HG02571 (cell line): ENCODE data around the gene PRR15.
A peak's percentile ranks its signal among the peaks of the same experiment; 100 is the strongest.

Source experiments
- ATAC-seq: cut with Tn5 transposase; IDR thresholded peaks from one replicate; pipeline ENCODE4 v1.9.1; 2021; ENCODE audit warnings: mild to moderate bottlenecking, moderate library complexity; ENCODE audit not compliant: unreplicated experiment

The PRR15 gene

GRCh38 chr7:29567174-29567573 is 3.5 kb downstream of the PRR15 start:
- ATAC-seq: no peak

- ATAC-seq: no peak
Measured at GRCh38 chr7:29569648-29570047, 6.0 kb downstream of the PRR15 start.

DNA sequence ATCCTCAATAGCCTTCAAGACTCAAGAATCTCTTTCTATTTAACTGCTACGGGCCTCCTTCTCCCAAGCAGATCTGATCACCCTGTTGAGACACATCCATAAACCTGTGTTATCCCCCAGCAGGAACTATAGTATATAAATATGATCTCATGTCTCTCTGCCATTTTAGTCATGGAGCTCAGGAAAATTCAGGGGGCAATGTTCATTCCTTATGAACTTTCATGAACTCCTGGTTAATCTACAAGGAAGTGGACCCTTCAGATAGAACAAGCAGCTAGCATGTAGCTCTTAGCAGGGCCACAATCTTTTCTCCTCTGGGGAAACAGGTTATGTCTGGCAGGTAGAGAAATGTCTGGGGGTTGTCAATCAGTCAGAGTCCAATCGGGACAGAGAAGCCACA is 8.9 kb downstream of the PRR15 start:
- ATAC-seq: no peak

GRCh38 chr7:29573567-29573966 is 9.9 kb downstream of the PRR15 start:
- no peak for ATAC-seq

- ATAC-seq: no peak
Measured at GRCh38 chr7:29574659-29575058, 11.0 kb downstream of the PRR15 start.

DNA sequence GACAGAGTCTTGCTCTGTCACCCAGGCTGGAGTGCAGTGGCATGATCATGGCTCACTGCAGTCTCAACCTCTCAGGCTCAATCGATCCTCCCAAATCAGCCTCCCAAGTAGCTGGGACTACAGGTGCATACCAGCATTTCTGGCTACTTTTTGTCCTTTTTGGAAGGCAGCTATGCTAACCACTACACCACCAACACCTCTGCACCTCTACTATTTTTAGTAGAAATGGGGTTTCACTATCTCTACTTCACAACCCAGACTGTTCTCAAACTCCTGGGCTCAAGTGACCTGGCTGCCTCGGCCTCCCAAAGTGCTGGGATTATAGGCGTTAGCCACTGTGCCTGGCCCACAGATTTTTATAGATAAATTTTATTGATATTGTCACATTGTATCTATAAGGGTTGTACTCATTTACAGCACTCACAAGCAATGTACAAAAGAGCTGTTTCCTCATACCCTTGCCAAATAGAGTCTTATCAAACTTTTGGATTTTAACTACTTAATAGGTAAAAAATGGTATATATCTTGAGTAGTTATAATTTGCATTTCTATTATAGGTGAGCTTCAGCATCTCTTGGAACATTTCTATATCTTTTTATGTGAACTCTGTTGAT is 23.7 kb downstream of the PRR15 start:
- no peak for ATAC-seq

DNA sequence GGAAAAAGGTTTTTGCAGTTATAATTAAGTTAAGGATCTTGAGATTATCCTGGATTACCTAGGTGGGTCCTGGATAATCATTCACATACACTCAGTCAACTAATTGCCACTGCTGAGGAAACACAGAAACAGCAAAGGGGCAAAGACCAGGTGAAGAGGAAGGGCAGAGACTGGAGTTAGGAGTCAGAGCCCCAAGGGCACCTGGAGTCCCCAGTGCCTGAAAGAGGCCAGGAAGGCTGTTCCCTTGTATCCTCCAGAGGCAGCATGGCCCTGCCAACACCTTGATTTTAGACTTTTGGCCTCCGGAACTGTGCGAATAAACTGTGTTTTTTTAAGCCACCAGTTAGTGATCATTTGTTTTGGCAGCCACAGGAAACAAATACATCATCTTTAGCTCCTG is 24.6 kb downstream of the PRR15 start:
- ATAC-seq: no peak

DNA sequence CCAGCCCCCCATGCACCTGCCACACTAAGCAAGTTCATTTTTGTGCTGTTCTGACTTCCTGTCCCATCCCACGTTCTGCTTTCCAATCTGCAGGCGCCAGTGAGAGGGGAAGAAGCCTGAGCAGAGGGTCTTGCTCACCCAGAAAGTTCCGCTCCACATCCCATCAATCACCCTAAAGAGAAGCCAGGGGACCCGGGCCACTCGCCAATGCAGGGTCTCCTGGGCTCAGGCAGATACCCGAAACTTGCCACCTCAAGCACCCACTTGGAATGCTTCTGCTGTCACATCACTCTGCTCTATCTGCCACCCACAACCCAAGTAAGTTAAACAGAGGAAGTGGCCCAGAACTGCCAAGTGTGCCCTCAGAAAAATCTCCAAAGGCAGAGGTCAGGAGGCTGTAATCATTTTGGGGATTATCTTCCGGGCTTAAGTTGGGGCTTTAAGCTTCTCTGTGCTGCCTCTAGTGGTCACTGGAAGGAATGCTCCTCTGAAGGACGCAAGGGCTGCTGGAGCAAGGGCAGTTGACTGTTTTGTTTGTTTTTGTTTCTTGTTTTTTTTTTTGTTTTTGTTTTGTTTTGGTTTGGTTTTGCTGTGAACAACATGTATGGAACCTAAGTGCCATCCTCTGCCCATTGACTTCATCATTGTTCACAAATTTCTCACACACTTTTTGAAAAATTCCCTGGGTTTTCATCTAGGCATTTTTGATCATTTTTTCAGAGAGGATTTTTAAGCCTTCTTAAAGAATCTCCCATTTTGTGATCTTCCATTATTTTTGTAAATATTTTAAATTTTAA is 25.5 kb downstream of the PRR15 start:
- peak; percentile 70 for ATAC-seq

DNA sequence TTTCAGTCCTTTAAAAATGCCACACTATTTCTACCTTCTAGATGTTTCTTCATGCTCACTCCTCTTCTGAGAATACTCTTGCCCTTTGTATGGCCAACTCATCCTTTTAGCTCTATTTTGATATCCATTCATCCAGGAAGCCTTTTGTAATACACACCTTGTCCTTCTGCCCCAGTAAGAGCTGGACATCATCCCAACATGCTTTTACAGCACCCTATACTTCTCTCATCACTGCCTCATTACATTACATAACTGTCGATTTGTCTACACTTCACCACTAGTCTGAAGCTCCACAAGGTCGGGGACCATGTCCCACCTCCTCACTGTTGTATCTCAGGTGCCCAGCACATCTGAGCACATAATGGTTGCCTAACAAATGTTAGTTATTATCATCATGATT is 29.2 kb downstream of the PRR15 start:
- ATAC-seq: no peak

DNA sequence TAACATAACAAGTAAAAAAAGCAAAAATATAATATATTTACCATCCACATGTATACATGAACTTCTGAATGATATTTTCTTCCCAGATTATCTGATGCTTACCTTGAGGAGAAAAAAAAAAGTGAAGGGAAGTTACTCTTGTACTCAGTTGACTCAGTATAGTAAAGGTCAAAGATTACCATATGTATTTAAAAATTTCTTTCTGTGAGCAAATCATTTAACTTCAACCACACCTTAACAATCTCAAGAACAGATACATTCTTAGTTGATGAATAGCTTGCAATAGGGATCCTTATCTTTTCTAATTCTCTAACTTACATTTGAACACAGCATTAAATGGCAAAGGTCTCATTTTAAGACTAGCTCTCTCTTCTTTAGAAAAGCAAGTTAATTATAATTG is 29.8 kb downstream of the PRR15 start:
- no peak for ATAC-seq

DNA sequence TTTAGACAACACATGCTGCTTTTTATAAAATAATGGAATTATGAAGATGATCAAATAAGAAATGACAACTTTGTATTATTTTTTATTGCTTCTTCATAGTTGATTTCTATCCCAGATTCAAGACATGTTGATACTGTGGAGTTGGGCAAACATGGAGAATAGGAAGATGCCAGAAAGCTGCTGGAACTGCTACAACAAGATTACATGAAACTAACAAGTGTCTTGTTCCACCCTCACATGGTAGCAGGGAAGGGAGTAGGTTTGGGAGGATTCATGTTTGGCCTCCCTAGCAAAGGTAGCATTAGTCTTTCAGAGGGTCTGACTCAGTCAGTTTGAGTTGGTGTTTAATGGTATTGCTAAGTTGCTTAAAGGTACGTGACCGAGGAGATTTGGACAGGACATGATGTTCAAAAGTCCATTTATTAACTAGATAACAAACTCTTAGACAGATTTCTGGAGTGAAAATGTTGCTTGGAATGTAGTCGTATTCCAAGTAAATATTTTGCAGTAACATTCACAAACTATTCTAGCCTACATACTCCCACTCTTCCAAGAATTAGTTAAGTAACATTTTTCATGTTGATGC is 33.1 kb downstream of the PRR15 start:
- ATAC-seq: no peak

DNA sequence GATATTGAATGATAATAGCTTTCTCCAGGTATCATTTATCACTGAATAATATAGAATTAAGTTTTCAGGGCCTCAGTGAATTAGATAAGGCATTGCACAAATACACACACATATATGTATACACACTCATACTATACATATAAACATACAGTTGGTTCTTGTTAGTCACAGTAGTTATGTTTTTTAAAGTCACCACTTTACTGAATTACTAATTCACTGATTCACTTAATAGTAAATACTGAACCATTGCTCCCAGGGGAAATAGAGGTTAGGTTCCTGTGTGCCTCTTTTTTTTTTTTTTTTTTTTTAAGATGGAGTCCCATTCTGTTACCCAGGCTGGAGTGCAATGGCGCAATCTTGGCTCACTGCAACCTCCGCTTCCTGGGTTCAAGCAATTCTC is 33.6 kb downstream of the PRR15 start:
- no peak for ATAC-seq

GRCh38 chr7:29598137-29598536 is 34.5 kb downstream of the PRR15 start:
- ATAC-seq: no peak

DNA sequence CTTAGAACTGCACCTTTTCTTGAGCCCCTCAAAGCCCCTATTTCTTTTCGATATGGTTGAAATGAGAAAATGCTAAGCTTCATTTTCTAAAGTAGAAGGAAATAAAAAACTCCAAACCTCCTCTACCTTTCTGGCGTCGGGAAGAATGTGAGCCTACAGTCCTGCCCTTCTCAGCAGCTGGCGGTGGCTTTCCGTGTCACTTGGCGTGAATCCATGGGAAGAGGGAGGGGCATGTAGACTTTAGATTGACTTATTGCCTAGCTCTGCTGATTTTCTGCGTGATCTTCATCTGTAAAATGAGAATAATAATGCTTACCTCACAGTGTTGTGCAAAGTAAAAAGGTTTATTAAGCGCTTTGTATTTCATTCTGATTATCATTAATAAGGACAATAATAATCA is 35.0 kb downstream of the PRR15 start:
- ATAC-seq: no peak

GRCh38 chr7:29599026-29599425 is 35.4 kb downstream of the PRR15 start:
- ATAC-seq: no peak

DNA sequence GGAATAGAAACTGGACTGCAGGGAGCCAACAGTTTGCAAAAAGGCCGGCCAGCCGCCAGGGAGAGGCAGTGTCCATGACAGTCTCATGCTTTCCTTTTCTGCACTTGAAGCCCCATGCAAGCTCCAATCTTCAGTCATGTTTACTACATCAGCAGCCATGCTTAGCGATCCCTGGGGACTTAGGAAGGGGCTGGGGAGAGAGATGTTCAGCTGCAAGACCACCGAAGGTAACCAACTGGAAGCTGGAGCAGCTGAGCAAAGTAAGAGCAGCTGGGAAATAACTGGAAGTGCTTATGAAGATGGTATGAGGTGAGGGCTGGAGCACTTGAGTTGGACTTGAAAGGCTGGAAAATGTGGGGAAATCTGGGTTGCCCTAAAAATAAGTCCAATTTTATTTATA is 37.0 kb downstream of the PRR15 start:
- ATAC-seq: no peak

GRCh38 chr7:29604052-29604451 is 40.4 kb downstream of the PRR15 start:
- ATAC-seq: no peak

DNA sequence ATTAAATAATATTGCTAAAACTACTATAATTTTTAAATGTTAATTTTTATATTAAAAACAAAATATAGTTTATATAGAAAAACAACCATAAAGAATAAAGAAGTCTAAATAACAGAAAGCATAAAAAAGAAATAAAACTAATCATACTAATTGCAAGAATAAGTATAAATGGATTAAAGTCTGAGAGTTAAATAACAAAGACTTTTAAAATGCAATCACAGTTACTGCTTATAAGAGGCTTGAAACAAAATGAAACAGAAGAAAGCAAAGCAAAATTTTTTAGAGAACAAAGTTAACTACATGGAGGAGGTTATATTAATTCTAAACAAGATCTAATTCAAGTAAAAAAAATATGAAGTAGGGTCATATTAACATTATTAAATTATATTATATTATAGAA is 41.1 kb downstream of the PRR15 start:
- ATAC-seq: no peak

DNA sequence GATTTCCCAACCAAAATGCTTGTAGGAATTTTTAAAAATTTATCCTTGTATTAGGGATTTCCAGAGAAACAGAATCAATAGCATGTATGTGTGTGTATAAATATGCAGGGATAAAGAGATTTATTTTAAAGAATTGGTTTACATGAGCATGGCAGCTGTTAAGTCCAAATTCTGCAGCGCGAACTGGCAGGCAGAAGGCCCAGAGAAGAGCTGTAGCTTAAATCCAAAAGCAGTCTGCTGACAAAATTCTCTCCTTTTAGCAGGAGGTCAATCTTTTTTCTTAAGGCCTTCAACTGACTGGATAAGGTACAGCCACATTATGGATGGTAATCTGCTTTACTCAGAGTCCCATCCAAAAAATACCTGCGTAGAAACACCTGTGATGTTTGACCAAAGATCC is 42.0 kb downstream of the PRR15 start:
- no peak for ATAC-seq

GRCh38 chr7:29606287-29606721 is 42.7 kb downstream of the PRR15 start:
- ATAC-seq: no peak

GRCh38 chr7:29606830-29607229 is 43.2 kb downstream of the PRR15 start:
- ATAC-seq: no peak

- no peak for ATAC-seq
Measured at GRCh38 chr7:29607259-29607658, 43.6 kb downstream of the PRR15 start.
